SK-N-SH (cell line): Measurements from ENCODE around the gene EGFL8. TPM values are rescaled to one million over a fixed set of nuclear protein-coding genes. Genes with fewer than 3 reads are reported as not detected.

Source experiments
- CTCF ChIA-PET: fragments of 300-600, 350-600 bp; formaldehyde crosslinking; extraction: SDS; loops from one replicate; lab custom pipeline; 2021; lab: Yijun Ruan, JAX
- POLR2A ChIA-PET: fragments of 350-600 bp; sonication (Branson Sonifier 250); formaldehyde crosslinking; extraction: SDS; loops from one replicate; lab custom pipeline; 2020; ENCODE audit warnings: antibody characterized with exemption, inconsistent platforms; lab: Yijun Ruan, JAX
- DNase-seq: peaks from one replicate; pipeline ENCODE4 v3.0.0; 2012
- H2AFZ ChIP-seq: fragments of 200-600 bp; sonication (generic); 2 replicates; pipeline ENCODE4 v1.8.1; 2016; ENCODE audit warnings: antibody characterized with exemption, mild to moderate bottlenecking, low read depth
- H3F3A ChIP-seq: fragments of 200-600 bp; sonication (generic); replicated peaks from 2 replicates; pipeline ENCODE3; 2016; ENCODE audit warnings: antibody characterized with exemption, mild to moderate bottlenecking; ENCODE audit not compliant: insufficient read depth
- H3K27ac ChIP-seq, 2 experiments: fragments of 200-500 bp in 1 of 2; fragments of 200-600 bp in 1 of 2; sonication (Bioruptor generic) in 1 of 2; sonication (generic), shearing (Covaris generic) in 1 of 2; 2 replicates each; pipeline versions ENCODE4 v1.5.1 to v1.6.1; 2014 to 2016; ENCODE audit warnings: low read depth in 2 of 2, inconsistent platforms in 1 of 2, low read length in 1 of 2, mild to moderate bottlenecking in 1 of 2, mixed read lengths in 1 of 2
- H3K27me3 ChIP-seq: fragments of 200-600 bp; sonication (generic), shearing (Covaris generic); 2 replicates; pipeline ENCODE4 v1.6.1; 2016; ENCODE audit warnings: mixed run types; ENCODE audit not compliant: insufficient read depth
- H3K36me3 ChIP-seq, 2 experiments: fragments of 200-500 bp in 1 of 2; fragments of 200-600 bp in 1 of 2; sonication (Bioruptor generic) in 1 of 2; sonication (generic) in 1 of 2; replicated peaks in 1 of 2; 2 replicates each; pipeline versions ENCODE3 to v1.5.1; 2014 to 2016; ENCODE audit warnings: low read length in 1 of 2, mild to moderate bottlenecking in 1 of 2; ENCODE audit not compliant: insufficient read depth in 2 of 2, control insufficient read depth in 1 of 2
- H3K4me1 ChIP-seq, 2 experiments: fragments of 200-500 bp in 1 of 2; fragments of 200-600 bp in 1 of 2; sonication (Bioruptor generic) in 1 of 2; sonication (generic), shearing (Covaris generic) in 1 of 2; 2 replicates each; pipeline versions ENCODE4 v1.5.1 to v1.6.1; 2014 to 2016; ENCODE audit warnings: low read depth in 1 of 2, low read length in 1 of 2, mixed run types in 1 of 2; ENCODE audit not compliant: insufficient read depth in 2 of 2, control insufficient read depth in 1 of 2
- H3K4me2 ChIP-seq: fragments of 200-600 bp; sonication (generic), shearing (Covaris generic); 2 replicates; pipeline ENCODE4 v1.6.1; 2017; ENCODE audit warnings: mixed run types
- H3K4me3 ChIP-seq, 2 experiments: fragments of 200-500 bp in 1 of 2; fragments of 200-600 bp in 1 of 2; sonication (Bioruptor generic) in 1 of 2; sonication (generic), shearing (Covaris generic) in 1 of 2; 2 replicates each; pipeline versions ENCODE4 v1.5.1 to v1.8.1; 2014 to 2016; ENCODE audit warnings: low read depth in 2 of 2, inconsistent platforms in 1 of 2, low read length in 1 of 2, mild to moderate bottlenecking in 1 of 2, mixed read lengths in 1 of 2, moderate library complexity in 1 of 2
- H3K79me2 ChIP-seq: fragments of 200-600 bp; sonication (generic); 2 replicates; pipeline ENCODE4 v1.8.1; 2017; ENCODE audit warnings: mild to moderate bottlenecking; ENCODE audit not compliant: insufficient read depth
- H3K9ac ChIP-seq: fragments of 200-600 bp; sonication (generic); 2 replicates; pipeline ENCODE4 v1.6.1; 2017; ENCODE audit warnings: mixed run types
- H3K9me2 ChIP-seq: fragments of 200-600 bp; sonication (generic); 2 replicates; pipeline ENCODE4 v1.6.1; 2017; ENCODE audit warnings: mixed run types
- H3K9me3 ChIP-seq: fragments of 200-600 bp; sonication (generic); 2 replicates; pipeline ENCODE4 v1.6.1; 2017; ENCODE audit warnings: mixed run types, mild to moderate bottlenecking, moderate library complexity
- H4K20me1 ChIP-seq: fragments of 200-600 bp; sonication (generic); 2 replicates; pipeline ENCODE4 v1.6.1; 2017; ENCODE audit warnings: mild to moderate bottlenecking, mixed run types; ENCODE audit not compliant: insufficient read depth
- CHD2 ChIP-seq: fragments of 150-350 bp; IDR thresholded peaks from 2 replicates; pipeline ENCODE4 v1.6.1; 2018; ENCODE audit warnings: low read length; ENCODE audit not compliant: partially characterized antibody
- ELF1 ChIP-seq: IDR thresholded peaks from 2 replicates; pipeline ENCODE4 v1.4.0; 2012
- EZH2phosphoT487 ChIP-seq: fragments of 200-600 bp; sonication (generic); IDR thresholded peaks from 2 replicates; pipeline ENCODE4 v1.6.1; 2017; ENCODE audit warnings: low read depth, mixed run types, mild to moderate bottlenecking, antibody characterized with exemption, moderate library complexity, borderline replicate concordance
- FOSL2 ChIP-seq: IDR thresholded peaks from 2 replicates; pipeline ENCODE4 v1.4.0; 2012; ENCODE audit warnings: low read depth, mild to moderate bottlenecking, moderate library complexity, borderline replicate concordance
- FOXJ3 ChIP-seq: sonication (generic); formaldehyde crosslinking; IDR thresholded peaks from 2 replicates; pipeline ENCODE4 v1.5.1; 2020; ENCODE audit warnings: mild to moderate bottlenecking, missing genetic modification reagents
- FOXM1 ChIP-seq: IDR thresholded peaks from 2 replicates; pipeline ENCODE4 v1.4.0; 2012; ENCODE audit warnings: low read depth, mild to moderate bottlenecking
- GATA2 ChIP-seq: sonication (generic); formaldehyde crosslinking; IDR thresholded peaks from 2 replicates; pipeline ENCODE4 v1.5.0; 2020; ENCODE audit warnings: mild to moderate bottlenecking, missing genetic modification reagents
- MAX ChIP-seq: IDR thresholded peaks from 2 replicates; pipeline ENCODE4 v1.4.0; 2012; ENCODE audit warnings: low read depth
- MEF2A ChIP-seq: IDR thresholded peaks from 2 replicates; pipeline ENCODE4 v1.4.0; 2012; ENCODE audit warnings: low read depth, borderline replicate concordance
- MXI1 ChIP-seq: IDR thresholded peaks from 2 replicates; pipeline ENCODE4 v1.6.1; 2012; ENCODE audit warnings: mild to moderate bottlenecking, low read depth, low read length, improper control_type of control experiment
- NFIC ChIP-seq: IDR thresholded peaks from 2 replicates; pipeline ENCODE4 v1.4.0; 2012; ENCODE audit warnings: borderline replicate concordance
- RAD21 ChIP-seq: IDR thresholded peaks from 2 replicates; pipeline ENCODE4 v1.6.1; 2012; ENCODE audit warnings: mild to moderate bottlenecking, low read length
- RCOR1 ChIP-seq: fragments of 150-350 bp; IDR thresholded peaks from 2 replicates; pipeline ENCODE4 v1.6.1; 2017; ENCODE audit warnings: antibody characterized with exemption, low read length
- RFX5 ChIP-seq: IDR thresholded peaks from 2 replicates; pipeline ENCODE4 v1.6.1; 2012; ENCODE audit warnings: mild to moderate bottlenecking, improper control_type of control experiment, low read length
- SMC3 ChIP-seq: IDR thresholded peaks from 2 replicates; pipeline ENCODE4 v1.6.1; 2012; ENCODE audit warnings: low read depth, low read length, improper control_type of control experiment
- TAF1 ChIP-seq: IDR thresholded peaks from 2 replicates; pipeline ENCODE4 v1.6.1; 2012; ENCODE audit warnings: low read depth, mild to moderate bottlenecking, low read length, moderate library complexity, borderline replicate concordance
- TCF12 ChIP-seq: IDR thresholded peaks from 2 replicates; pipeline ENCODE4 v1.4.0; 2012
- WGBS: methylation state at CpG from one replicate; pipeline ENCODE4 v1.1.6; 2017; ENCODE audit warnings: low lambda C conversion rate; 5-methylcytosine and 5-hydroxymethylcytosine counted together
- polyA plus RNA-seq, 3 experiments: library from polyadenylated mRNA; depleted of rRNA; stranded (reverse); fragments of >200 nt; gene quantifications; 2 replicates each; pipeline ENCODE4 v1.2.3, GENCODE V29; 2012

EGFL8 gene
- polyA plus RNA-seq, 1 of the 3 experiments (the other 2 are of a cell fraction), result 7.7 TPM

GRCh38 chr6:32195902-32196681 is 31.7 kb downstream of the EGFL8 start (continued):
- peak; percentile 35; the same call in 1 of the 2 replicates for TF ChIP-seq ELF1
- TF ChIP-seq FOSL2, result no peak
- no peak for TF ChIP-seq RCOR1
- no peak for TF ChIP-seq EZH2phosphoT487
- peak; percentile 40; the same call in 1 of the 2 replicates for TF ChIP-seq TAF1
- TF ChIP-seq MAX, result peak; percentile 85
- no peak for TF ChIP-seq RAD21
- no peak for TF ChIP-seq NFIC
- peak; percentile 87 for TF ChIP-seq CHD2
- TF ChIP-seq FOXM1, result no peak
- TF ChIP-seq RFX5, result 0 out of 2 replicates have a peak, but pooled peaks have one; percentile 11
- TF ChIP-seq SMC3, result no peak
- 0 out of 2 replicates have a peak, but pooled peaks have one; percentile 2 for TF ChIP-seq TCF12
- TF ChIP-seq GATA2 (CRISPR knock-in tag), result no peak

- Histone ChIP-seq H3F3A (peaks cover 15% of the 10 kb centered on the region), H3K9me3 (no peaks in the 10 kb centered on the region), H3K4me1 (peaks cover 6 to 14% of the 10 kb centered on the region in 2 experiments; a peak in 1 of 4 replicates), H3K79me2 (no peaks in the 10 kb centered on the region)
- POLR2A ChIA-PET, result interaction anchor here (0.8 to 1.4 kb wide), 3 partner anchors 67 to 775 kb away, joined by 3 to 4 read pairs (median 3); partner anchors contain the start of genes DDX39B and FKBPL
- WGBS, result 30% methylated on average over 22 of the region's 28 CpGs
- peak; percentile 9; the same call in 1 of the 2 replicates for TF ChIP-seq MXI1
- TF ChIP-seq FOXJ3 (CRISPR knock-in tag), result 0 out of 2 replicates have a peak, but pooled peaks have one; percentile 3
- no peak for TF ChIP-seq MEF2A
- TF ChIP-seq, all 33 proteins: peak for 2
- Histone ChIP-seq H3K4me3 (peak overlapping the region; percentile 83 to 95), H4K20me1 (no peaks in the 10 kb centered on the region), H3K36me3 (no peaks in the 10 kb centered on the region), H3K27me3 (no peaks in the 10 kb centered on the region), H2AFZ (peak overlapping the region; percentile 40; the same call in 1 of the 2 replicates), H3K9ac (peak overlapping the region; percentile 100), H3K27ac (peak overlapping the region; percentile 99 to 100), H3K4me2 (peak overlapping the region; percentile 100), H3K9me2 (no peaks in the 10 kb centered on the region)
- CTCF ChIA-PET, result interaction anchor here (0.6 to 1.5 kb wide), 3 partner anchors 8 to 103 kb away, joined by 3 to 6 read pairs (median 3); partner anchors contain the start of gene EGFL8
- DNase-seq, result peak; percentile 70
Observed at GRCh38 chr6:32196682-32197616, 32.6 kb downstream of the EGFL8 start.
